K562 (cell line): ENCODE data around the gene POLR3E. TPM values are rescaled to one million over a fixed set of nuclear protein-coding genes. Genes with fewer than 3 reads are reported as not detected.
A peak's percentile ranks its signal among the peaks of the same experiment; 100 is the strongest.

Source experiments
- ARID4B ChIP-seq: sonication (generic); formaldehyde crosslinking; IDR thresholded peaks from 2 replicates; pipeline ENCODE4 v1.8.0; 2022; ENCODE audit warnings: mild to moderate bottlenecking, missing genetic modification reagents
- EP300 ChIP-seq: IDR thresholded peaks from 2 replicates; pipeline ENCODE4 v1.6.1; 2012; ENCODE audit warnings: low read length, improper control_type of control experiment
- ERF ChIP-seq: fragments of 450-650 bp; formaldehyde crosslinking; IDR thresholded peaks from 2 replicates; pipeline ENCODE4 v1.4.0; 2020; ENCODE audit warnings: mild to moderate bottlenecking, mixed read lengths
- HMGXB4 ChIP-seq: sonication (generic); formaldehyde crosslinking; IDR thresholded peaks from 2 replicates; pipeline ENCODE4 v1.8.1; 2023; ENCODE audit warnings: mild to moderate bottlenecking, missing genetic modification reagents
- MAFF ChIP-seq: IDR thresholded peaks from 2 replicates; pipeline ENCODE4 v1.6.1; 2012; ENCODE audit warnings: low read length, improper control_type of control experiment
- NCOA1 ChIP-seq: fragments of 450-650 bp; IDR thresholded peaks from 2 replicates; pipeline ENCODE4 v1.6.1; 2016; ENCODE audit warnings: low read depth
- NFE2L1 ChIP-seq: fragments of 450-650 bp; IDR thresholded peaks from 2 replicates; pipeline ENCODE4 v1.6.1; 2016; ENCODE audit warnings: missing genetic modification characterization, low read depth, mild to moderate bottlenecking, missing compliant biosample characterization, moderate library complexity, borderline replicate concordance
- REST ChIP-seq, 2 experiments: fragments of 450-650 bp; formaldehyde crosslinking in 1 of 2; IDR thresholded peaks; 2 replicates each; pipeline versions ENCODE4 v1.4.0 to v1.6.1; 2014 to 2020; ENCODE audit warnings: mild to moderate bottlenecking in 2 of 2, borderline replicate concordance in 1 of 2, low read depth in 1 of 2
- SP1 ChIP-seq: sonication (generic); formaldehyde crosslinking; IDR thresholded peaks from 2 replicates; pipeline ENCODE4 v1.8.1; 2022; ENCODE audit warnings: mild to moderate bottlenecking, missing genetic modification reagents
- polyA plus RNA-seq, 8 experiments: library from polyadenylated mRNA; depleted of rRNA in 4 of 8; stranded (reverse) in 5 of 8; unstranded in 3 of 8; fragments of >200 nt; fragmentation: Nextera tagmentation in 2 of 8; fragmentation: Illumina TruSeq in 1 of 8; extraction: Ambion mirVana in 2 of 8; extraction: Trizol in 1 of 8; gene quantifications; 2 replicates each; pipeline versions ENCODE4 v1.2.1 to v1.2.3, GENCODE V29; 2011 to 2014; ENCODE audit warnings: inconsistent platforms in 1 of 8, missing spikeins in 1 of 8
- total RNA-seq, 7 experiments: library from RNA; depleted of rRNA in 6 of 7; stranded (reverse); fragments of >200 nt in 6 of 7; fragmentation: Illumina TruSeq in 2 of 7; extraction: Trizol in 2 of 7; gene quantifications; 2 replicates each; pipeline versions ENCODE4 v1.2.1 to v1.2.3, GENCODE V29; 2011 to 2021; ENCODE audit warnings: low replicate concordance in 1 of 7

POLR3E gene
- total and polyA plus RNA-seq, 9 of the 15 experiments (the other 6 are each of a cell fraction or from before 2014, with no cell fraction given) = 17.7 to 151 (median 82.6) TPM

- TF ChIP-seq ARID4B (CRISPR knock-in tag) (peak; percentile 10), ERF (CRISPR knock-in tag) (no peak), NCOA1 (no peak), REST (IDR thresholded peaks at IDR 0.05; ENCODE audit: borderline replicate concordance) (no peak), REST (CRISPR knock-in tag; IDR thresholded peaks at IDR 0.05; ENCODE audit: low read depth) (no peak), MAFF (no peak), NFE2L1 (tag) (no peak), EP300 (no peak), HMGXB4 (CRISPR knock-in tag) (peak; percentile 13; the same call in 1 of the 2 replicates), SP1 (CRISPR knock-in tag) (0 out of 2 replicates have a peak, but pooled peaks have one; percentile 56)
Observed at GRCh38 chr16:22373662-22374310, 76.6 kb downstream of the POLR3E start (continued).
